DOHH2 (cell line): ENCODE data around the gene FBXO24.

Experiments
- H3F3A ChIP-seq: fragments of 200-600 bp; sonication (generic), shearing (Covaris generic); 2 replicates; pipeline ENCODE4 v1.6.0; 2016; ENCODE audit warnings: antibody characterized with exemption, mild to moderate bottlenecking; ENCODE audit not compliant: control insufficient read depth, insufficient read depth
- H3K27ac ChIP-seq: fragments of 200-600 bp; sonication (generic); 2 replicates; pipeline ENCODE4 v1.5.1; 2014; ENCODE audit warnings: low read depth, mild to moderate bottlenecking, low read length, moderate library complexity
- H3K27me3 ChIP-seq: fragments of 200-600 bp; sonication (generic); 2 replicates; pipeline ENCODE4 v1.6.1; 2014; ENCODE audit warnings: mild to moderate bottlenecking, low read length, mixed read lengths; ENCODE audit not compliant: control insufficient read depth
- H3K36me3 ChIP-seq: fragments of 200-600 bp; sonication (generic); 2 replicates; pipeline ENCODE4 v1.6.1; 2014; ENCODE audit warnings: mild to moderate bottlenecking, low read length, moderate library complexity, mixed read lengths; ENCODE audit not compliant: control insufficient read depth
- H3K4me1 ChIP-seq: fragments of 200-600 bp; sonication (generic); 2 replicates; pipeline ENCODE4 v1.6.1; 2014; ENCODE audit warnings: mild to moderate bottlenecking, low read length, mixed read lengths; ENCODE audit not compliant: control insufficient read depth
- H3K4me2 ChIP-seq: fragments of 200-600 bp; sonication (generic); 2 replicates; pipeline ENCODE4 v1.6.0; 2014; ENCODE audit warnings: mild to moderate bottlenecking, low read length, moderate library complexity
- H3K4me3 ChIP-seq: fragments of 200-600 bp; sonication (generic); 2 replicates; pipeline ENCODE4 v1.5.1; 2014; ENCODE audit warnings: mild to moderate bottlenecking, low read length, mixed read lengths
- H3K79me2 ChIP-seq: fragments of 200-600 bp; sonication (generic); 2 replicates; pipeline ENCODE4 v1.6.1; 2014; ENCODE audit warnings: mild to moderate bottlenecking, low read length, mixed read lengths; ENCODE audit not compliant: control insufficient read depth
- H3K9me2 ChIP-seq: fragments of 200-600 bp; sonication (generic); replicated peaks from 2 replicates; pipeline ENCODE4 v1.6.1; 2014; ENCODE audit warnings: mild to moderate bottlenecking, low read length, mixed read lengths; ENCODE audit not compliant: control insufficient read depth
- H3K9me3 ChIP-seq: fragments of 200-600 bp; sonication (generic); 2 replicates; pipeline ENCODE4 v1.6.1; 2014; ENCODE audit warnings: antibody characterized with exemption, low read length, mixed read lengths; ENCODE audit not compliant: control insufficient read depth, insufficient read depth
- H4K20me1 ChIP-seq: fragments of 200-600 bp; sonication (generic); 2 replicates; pipeline ENCODE4 v1.6.0; 2014; ENCODE audit warnings: low read depth, mild to moderate bottlenecking, antibody characterized with exemption, low read length, moderate library complexity; ENCODE audit not compliant: control insufficient read depth, insufficient read depth
- EZH2phosphoT487 ChIP-seq: fragments of 200-600 bp; sonication (generic); IDR thresholded peaks from 2 replicates; pipeline ENCODE4 v1.6.1; 2017; ENCODE audit warnings: borderline replicate concordance, mild to moderate bottlenecking, antibody characterized with exemption, low read length, moderate library complexity, mixed read lengths
- TF ChIP-seq, protein P1 (sequence below): fragments of 200-600 bp; sonication (generic); IDR thresholded peaks from one replicate; pipeline ENCODE4 v1.5.1; 2014; ENCODE audit warnings: antibody characterized with exemption, mild to moderate bottlenecking, low read depth, low read length; ENCODE audit not compliant: poor library complexity, severe bottlenecking

Gene FBXO24

DNA sequence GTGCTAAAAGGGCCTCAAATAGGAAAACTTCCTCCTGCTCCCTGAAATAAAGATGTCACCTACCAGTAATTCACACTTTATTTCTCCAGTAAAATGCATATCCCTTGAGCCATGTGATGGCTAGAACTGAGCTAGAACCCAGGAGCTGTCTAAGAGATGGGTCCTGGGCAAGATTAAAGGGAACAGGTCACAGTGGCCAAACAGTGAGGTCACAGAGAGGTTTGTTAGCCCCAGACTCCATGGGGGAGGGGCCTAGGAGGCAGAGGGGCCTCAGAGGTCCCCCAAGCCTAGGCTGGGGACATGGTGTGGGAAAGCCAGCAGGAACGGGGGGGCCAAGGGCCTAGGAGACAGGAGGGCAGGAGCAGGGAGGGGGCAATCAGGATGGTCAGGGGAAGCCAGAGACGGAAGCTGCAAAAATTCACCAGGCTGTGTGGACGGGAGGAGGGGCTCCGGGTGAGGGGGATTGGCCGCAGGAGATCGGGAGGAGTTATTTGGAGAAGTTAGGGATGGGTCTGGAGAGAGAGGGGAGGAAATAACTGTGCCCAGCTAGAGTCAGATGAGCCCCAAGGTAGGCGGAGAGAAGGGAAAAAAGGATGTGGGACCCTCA, 3.3 kb downstream of the FBXO24 start:
- Histone ChIP-seq H3K4me1 (peaks cover 15% of the 10 kb centered on the region), H3K27me3 (no peaks in the 10 kb centered on the region), H3K36me3 (peaks cover 3% of the 10 kb centered on the region; the same call in 1 of the 2 replicates), H3K9me3 (no peaks in the 10 kb centered on the region), H4K20me1 (no peaks in the 10 kb centered on the region), H3F3A (peaks cover 7% of the 10 kb centered on the region), H3K9me2 (no peaks in the 10 kb centered on the region), H3K4me3 (no peak overlapping the region), H3K79me2 (peaks cover 15% of the 10 kb centered on the region), H3K27ac (no peak overlapping the region), H3K4me2 (no peak overlapping the region)
- no peak for TF ChIP-seq EZH2phosphoT487
- TF ChIP-seq, protein P1, sequence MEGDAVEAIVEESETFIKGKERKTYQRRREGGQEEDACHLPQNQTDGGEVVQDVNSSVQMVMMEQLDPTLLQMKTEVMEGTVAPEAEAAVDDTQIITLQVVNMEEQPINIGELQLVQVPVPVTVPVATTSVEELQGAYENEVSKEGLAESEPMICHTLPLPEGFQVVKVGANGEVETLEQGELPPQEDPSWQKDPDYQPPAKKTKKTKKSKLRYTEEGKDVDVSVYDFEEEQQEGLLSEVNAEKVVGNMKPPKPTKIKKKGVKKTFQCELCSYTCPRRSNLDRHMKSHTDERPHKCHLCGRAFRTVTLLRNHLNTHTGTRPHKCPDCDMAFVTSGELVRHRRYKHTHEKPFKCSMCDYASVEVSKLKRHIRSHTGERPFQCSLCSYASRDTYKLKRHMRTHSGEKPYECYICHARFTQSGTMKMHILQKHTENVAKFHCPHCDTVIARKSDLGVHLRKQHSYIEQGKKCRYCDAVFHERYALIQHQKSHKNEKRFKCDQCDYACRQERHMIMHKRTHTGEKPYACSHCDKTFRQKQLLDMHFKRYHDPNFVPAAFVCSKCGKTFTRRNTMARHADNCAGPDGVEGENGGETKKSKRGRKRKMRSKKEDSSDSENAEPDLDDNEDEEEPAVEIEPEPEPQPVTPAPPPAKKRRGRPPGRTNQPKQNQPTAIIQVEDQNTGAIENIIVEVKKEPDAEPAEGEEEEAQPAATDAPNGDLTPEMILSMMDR = no peak

DNA sequence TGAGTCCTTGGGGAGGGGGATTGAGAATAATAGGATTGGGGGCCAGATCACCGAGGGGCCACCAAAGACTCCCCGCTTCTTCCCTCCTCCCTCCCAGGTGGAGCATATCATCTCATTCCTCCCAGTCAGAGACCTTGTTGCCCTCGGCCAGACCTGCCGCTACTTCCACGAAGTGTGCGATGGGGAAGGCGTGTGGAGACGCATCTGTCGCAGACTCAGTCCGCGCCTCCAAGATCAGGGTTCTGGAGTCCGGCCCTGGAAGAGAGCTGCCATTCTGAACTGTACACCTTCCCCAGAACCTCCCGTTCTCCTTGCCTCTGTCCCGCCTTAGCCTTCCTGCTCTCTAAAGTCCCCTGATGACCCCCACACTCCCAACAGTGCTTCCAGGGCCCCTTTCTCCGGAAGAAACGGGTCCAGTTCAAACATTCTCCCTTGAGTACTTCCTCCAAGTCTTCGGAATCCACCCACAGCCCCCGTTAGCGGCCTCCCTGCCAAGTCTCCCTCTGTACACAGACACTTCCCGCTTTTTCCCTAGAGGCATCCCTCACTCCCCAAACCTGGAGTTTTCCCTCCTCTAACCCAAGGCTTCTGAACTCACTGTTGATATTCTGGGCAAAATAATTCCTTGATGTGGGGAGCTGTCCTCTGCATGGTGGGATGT, 4.1 kb downstream of the FBXO24 start:
- Histone ChIP-seq H3K79me2 (peaks cover 7% of the 10 kb centered on the region), H3K27me3 (no peaks in the 10 kb centered on the region), H3K36me3 (peaks cover 3% of the 10 kb centered on the region; the same call in 1 of the 2 replicates), H3K4me1 (peaks cover 8% of the 10 kb centered on the region), H3F3A (peaks cover 1% of the 10 kb centered on the region), H3K9me3 (no peaks in the 10 kb centered on the region), H3K4me2 (no peak overlapping the region), H3K4me3 (no peak overlapping the region), H3K27ac (no peak overlapping the region), H3K9me2 (no peaks in the 10 kb centered on the region), H4K20me1 (no peaks in the 10 kb centered on the region)
- TF ChIP-seq, protein P1 = no peak
- no peak for TF ChIP-seq EZH2phosphoT487

DNA sequence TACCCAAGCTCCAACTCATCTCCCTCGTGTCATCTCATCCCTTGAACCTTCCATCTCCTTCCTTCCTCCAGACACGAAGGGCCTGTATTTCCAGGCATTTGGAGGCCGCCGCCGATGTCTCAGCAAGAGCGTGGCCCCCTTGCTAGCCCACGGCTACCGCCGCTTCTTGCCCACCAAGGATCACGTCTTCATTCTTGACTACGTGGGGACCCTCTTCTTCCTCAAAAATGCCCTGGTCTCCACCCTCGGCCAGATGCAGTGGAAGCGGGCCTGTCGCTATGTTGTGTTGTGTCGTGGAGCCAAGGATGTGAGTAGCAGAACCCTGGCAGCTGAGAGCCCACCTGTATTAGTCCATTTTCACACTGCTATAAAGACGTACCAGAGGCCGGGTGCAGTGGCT, 5.5 kb downstream of the FBXO24 start:
- no peak overlapping the region for H3K27ac ChIP-seq
- peaks cover 5% of the 10 kb centered on the region; the same call in 1 of the 2 replicates for H3K27me3 ChIP-seq
- H3F3A ChIP-seq = no peaks in the 10 kb centered on the region
- no peak overlapping the region for H3K4me2 ChIP-seq
- TF ChIP-seq, protein P1 = no peak
- no peak for TF ChIP-seq EZH2phosphoT487
- H3K79me2 ChIP-seq = no peaks in the 10 kb centered on the region
- H3K36me3 ChIP-seq = no peaks in the 10 kb centered on the region
- no peaks in the 10 kb centered on the region for H3K9me3 ChIP-seq
- no peaks in the 10 kb centered on the region for H3K9me2 ChIP-seq
- no peaks in the 10 kb centered on the region for H4K20me1 ChIP-seq
- H3K4me3 ChIP-seq = no peak overlapping the region
- peaks cover 6% of the 10 kb centered on the region for H3K4me1 ChIP-seq
